Left lung (tissue), 10 donors: ENCODE data around the gene MATK. TPM values are rescaled to one million over a fixed set of nuclear protein-coding genes. Genes with fewer than 3 reads are reported as not detected.

Experiments
- ATAC-seq: fragments of 200-7000 bp; cut with Tn5 transposase; one replicate; pipeline ENCODE4 v1.9.1; 2020; ENCODE audit warnings: moderate library complexity
- DNase-seq, 4 donors: peaks; one replicate each; pipeline ENCODE4 v3.0.0-alpha.2; 2013 to 2020
- H3K27ac ChIP-seq, 2 donors: fragments of 200-600 bp; sonication (generic) in 1 of 2; one replicate each; pipeline versions ENCODE4 v1.5.0 to v1.8.0; 2020 to 2021
- H3K27me3 ChIP-seq, 2 donors: fragments of 200-600 bp; sonication (generic) in 1 of 2; one replicate each; pipeline versions ENCODE4 v1.5.0 to v1.8.0; 2020 to 2021
- H3K36me3 ChIP-seq, 2 donors: fragments of 200-600 bp; sonication (generic) in 1 of 2; one replicate each; pipeline versions ENCODE4 v1.5.0 to v1.8.0; 2020 to 2021
- H3K4me1 ChIP-seq, 2 donors: fragments of 200-600 bp; one replicate each; pipeline ENCODE4 v1.8.0; 2021
- H3K4me3 ChIP-seq, 2 donors: fragments of 200-600 bp; sonication (generic) in 1 of 2; one replicate each; pipeline versions ENCODE4 v1.5.0 to v1.8.0; 2020 to 2021; ENCODE audit warnings: mild to moderate bottlenecking in 1 of 2
- H3K9me3 ChIP-seq, 2 donors: fragments of 200-600 bp; sonication (generic) in 1 of 2; one replicate each; pipeline versions ENCODE4 v1.5.0 to v1.8.0; 2020 to 2021
- intact Hi-C, 2 donors: fragments of 100-400 bp; cut with DNase I; formaldehyde crosslinking; loops; one replicate each; pipeline versions ENCODE4 v1.11.2 to v1.14.2; 2022
- polyA plus RNA-seq, 6 donors: library from polyadenylated mRNA; unstranded; fragments of 120-200 nt; gene quantifications; one replicate each; pipeline ENCODE4 v1.2.1, GENCODE V29; 2013; ENCODE audit not compliant: insufficient read length in 6 of 6
- total RNA-seq, 2 donors: library from RNA; stranded (reverse); fragmentation: NEBNext Ultra II Directional; extraction: Animal tissue kit (Norgen Biotek cat#: 25700); gene quantifications; one replicate each; pipeline ENCODE4 v1.2.1, GENCODE V29; 2021
- TF ChIP-seq, protein P1 (sequence below), 2 donors: fragments of 200-600 bp; sonication (generic) in 1 of 2; IDR thresholded peaks; one replicate each; pipeline versions ENCODE4 v1.5.0 to v1.8.0; 2021; ENCODE audit warnings: antibody characterized with exemption in 2 of 2
- donor health status: DM: no; HTN: yes; CAD: no.
- donor health status: DM: no; HTN: no; CAD: no.

The MATK gene
- total and polyA plus RNA-seq, 8 donors: 1.1 to 9.1 (median 1.9) TPM

DNA sequence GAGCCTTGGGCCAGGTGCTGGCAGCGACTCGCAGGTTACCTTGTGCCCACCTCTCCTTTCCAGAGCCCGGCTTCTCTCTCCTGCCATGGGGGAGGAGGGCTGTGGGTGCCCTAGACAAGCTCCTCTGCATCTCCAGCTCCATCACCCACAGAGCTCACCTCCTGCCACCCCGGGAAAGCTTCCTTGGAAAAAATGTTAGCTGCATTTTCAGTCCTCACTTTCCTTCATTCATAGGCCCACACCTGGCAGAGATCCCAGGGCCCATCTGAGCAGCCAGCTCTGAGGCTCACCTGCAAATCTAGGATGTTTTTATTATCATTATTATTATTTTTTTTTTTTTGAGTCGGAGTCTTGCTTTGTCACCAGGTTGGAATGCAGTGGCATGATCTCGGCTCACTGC, 45.8 kb upstream of the MATK start:
- peaks cover 0 to 39% of the 10 kb centered on the region in 2 donors for H3K27me3 ChIP-seq
- H3K4me3 ChIP-seq: no peak overlapping the region
- H3K36me3 ChIP-seq: no peaks in the 10 kb centered on the region
- H3K9me3 ChIP-seq: no peaks in the 10 kb centered on the region
- intact Hi-C loops: no loop called here
- no peaks in the 10 kb centered on the region for H3K4me1 ChIP-seq
- peak in 1 of 4 donors; percentile 49 for DNase-seq
- no peak overlapping the region for H3K27ac ChIP-seq
- no peak for ATAC-seq
- TF ChIP-seq, protein P1, sequence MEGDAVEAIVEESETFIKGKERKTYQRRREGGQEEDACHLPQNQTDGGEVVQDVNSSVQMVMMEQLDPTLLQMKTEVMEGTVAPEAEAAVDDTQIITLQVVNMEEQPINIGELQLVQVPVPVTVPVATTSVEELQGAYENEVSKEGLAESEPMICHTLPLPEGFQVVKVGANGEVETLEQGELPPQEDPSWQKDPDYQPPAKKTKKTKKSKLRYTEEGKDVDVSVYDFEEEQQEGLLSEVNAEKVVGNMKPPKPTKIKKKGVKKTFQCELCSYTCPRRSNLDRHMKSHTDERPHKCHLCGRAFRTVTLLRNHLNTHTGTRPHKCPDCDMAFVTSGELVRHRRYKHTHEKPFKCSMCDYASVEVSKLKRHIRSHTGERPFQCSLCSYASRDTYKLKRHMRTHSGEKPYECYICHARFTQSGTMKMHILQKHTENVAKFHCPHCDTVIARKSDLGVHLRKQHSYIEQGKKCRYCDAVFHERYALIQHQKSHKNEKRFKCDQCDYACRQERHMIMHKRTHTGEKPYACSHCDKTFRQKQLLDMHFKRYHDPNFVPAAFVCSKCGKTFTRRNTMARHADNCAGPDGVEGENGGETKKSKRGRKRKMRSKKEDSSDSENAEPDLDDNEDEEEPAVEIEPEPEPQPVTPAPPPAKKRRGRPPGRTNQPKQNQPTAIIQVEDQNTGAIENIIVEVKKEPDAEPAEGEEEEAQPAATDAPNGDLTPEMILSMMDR (IDR thresholded peaks at IDR 0.05): no peak

DNA sequence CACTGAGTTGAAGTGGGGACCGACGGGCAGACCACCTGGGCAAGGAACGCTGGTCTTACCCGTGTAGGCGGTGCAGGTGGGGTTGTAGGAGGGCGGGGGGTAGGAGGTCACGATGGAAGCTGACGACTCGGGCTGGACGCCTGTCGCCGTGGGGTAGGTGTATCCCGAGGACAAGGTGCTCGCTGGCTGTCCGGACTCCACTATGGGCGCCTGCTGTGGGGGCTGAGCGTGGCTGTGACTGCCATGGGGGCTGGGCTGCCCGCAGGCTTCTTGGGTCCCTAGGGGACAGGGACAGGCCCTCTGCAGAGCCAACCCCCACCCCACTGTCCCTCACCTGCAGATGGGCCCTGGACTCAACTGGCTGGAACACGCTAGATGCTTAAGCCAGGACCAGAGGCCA, 45.4 kb upstream of the MATK start:
- no peaks in the 10 kb centered on the region for H3K36me3 ChIP-seq
- DNase-seq: no peak
- no peaks in the 10 kb centered on the region for H3K4me1 ChIP-seq
- ATAC-seq: no peak
- no peaks in the 10 kb centered on the region for H3K9me3 ChIP-seq
- no peak overlapping the region for H3K4me3 ChIP-seq
- TF ChIP-seq, protein P1 (IDR thresholded peaks at IDR 0.05): no peak
- H3K27me3 ChIP-seq: peaks cover 0 to 39% of the 10 kb centered on the region in 2 donors
- H3K27ac ChIP-seq: no peak overlapping the region
- intact Hi-C loops: no loop called here

DNA sequence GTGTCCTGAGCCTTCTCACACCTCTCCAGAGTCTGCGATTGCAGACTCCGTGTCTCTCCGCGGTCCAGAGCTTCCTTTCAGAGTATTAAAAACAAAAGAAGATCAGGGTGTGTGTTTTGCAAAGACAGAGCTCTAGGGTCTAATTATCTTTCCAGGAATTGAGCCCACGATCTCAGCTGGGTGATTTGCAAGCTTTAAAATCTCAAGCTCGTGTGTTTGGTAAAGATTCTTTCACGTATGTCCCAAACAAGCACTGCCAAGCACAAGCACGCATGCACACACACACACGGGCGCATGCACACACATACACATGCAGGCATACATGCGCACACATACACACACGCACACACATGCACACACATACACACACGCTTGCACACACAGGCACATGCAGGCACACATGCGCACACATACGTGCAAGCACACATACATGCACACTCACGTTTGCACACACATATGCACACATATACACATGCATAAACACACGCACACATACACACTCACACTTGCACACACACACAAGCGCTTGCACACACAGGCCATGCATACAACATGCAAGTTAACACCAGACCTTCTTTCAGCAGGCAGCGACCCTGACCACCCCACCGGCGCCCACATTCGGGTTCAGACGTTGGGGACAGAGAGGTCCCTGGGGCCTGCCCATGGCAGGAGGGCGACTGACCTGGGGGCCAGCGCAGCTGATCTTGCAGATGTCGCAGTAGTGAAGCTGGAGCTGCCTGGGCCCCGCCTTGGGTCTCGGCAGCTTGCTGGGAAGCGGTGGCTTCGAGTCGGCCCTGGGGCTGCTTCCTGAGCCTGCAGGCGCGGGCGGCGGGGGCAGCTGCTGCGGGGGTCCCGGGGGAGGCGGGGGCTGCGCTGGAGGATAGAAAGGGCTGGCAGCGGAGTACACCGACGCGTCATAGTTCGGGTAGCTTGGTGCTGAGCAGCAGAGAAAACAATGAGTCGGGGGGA, 44.7 kb upstream of the MATK start:
- intact Hi-C loops: no loop called here
- DNase-seq (no peak), ATAC-seq (no peak)

DNA sequence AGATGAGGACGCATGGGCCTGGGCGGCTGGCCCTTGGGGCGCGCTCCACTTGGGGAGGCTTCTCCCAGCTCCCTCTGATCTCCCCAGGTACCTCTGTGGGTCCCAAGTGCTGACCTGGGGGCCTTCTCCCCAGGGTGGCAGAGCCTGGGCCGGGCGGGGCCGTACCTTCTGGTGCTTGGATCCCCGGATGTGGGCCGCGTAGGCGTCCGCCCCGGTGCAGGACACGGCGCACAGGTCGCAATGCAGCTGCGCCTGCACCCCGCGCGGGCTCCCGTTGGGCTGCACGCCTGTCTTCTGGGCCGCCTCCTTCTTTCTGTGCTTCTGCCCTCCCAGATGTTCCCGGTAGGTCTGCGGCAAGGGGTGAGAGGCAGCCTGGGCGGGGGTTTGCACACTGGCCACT, 41.1 kb upstream of the MATK start:
- Histone ChIP-seq H3K27ac (no peak overlapping the region), H3K27me3 (peaks cover 0 to 53% of the 10 kb centered on the region in 2 donors), H3K36me3 (no peaks in the 10 kb centered on the region), H3K4me3 (no peak overlapping the region), H3K9me3 (no peaks in the 10 kb centered on the region), H3K4me1 (no peaks in the 10 kb centered on the region)
- intact Hi-C loops: no loop called here
- TF ChIP-seq, protein P1 (IDR thresholded peaks at IDR 0.05): no peak
- ATAC-seq: no peak
- DNase-seq: no peak

More for the DNA sequence above, 44.7 kb upstream of the MATK start:
- peaks cover 0 to 44% of the 10 kb centered on the region in 2 donors for H3K27me3 ChIP-seq
- TF ChIP-seq, protein P1 (IDR thresholded peaks at IDR 0.05): no peak
- no peaks in the 10 kb centered on the region for H3K9me3 ChIP-seq
- H3K4me1 ChIP-seq: no peaks in the 10 kb centered on the region
- H3K4me3 ChIP-seq: no peak overlapping the region
- no peaks in the 10 kb centered on the region for H3K36me3 ChIP-seq
- H3K27ac ChIP-seq: no peak overlapping the region

DNA sequence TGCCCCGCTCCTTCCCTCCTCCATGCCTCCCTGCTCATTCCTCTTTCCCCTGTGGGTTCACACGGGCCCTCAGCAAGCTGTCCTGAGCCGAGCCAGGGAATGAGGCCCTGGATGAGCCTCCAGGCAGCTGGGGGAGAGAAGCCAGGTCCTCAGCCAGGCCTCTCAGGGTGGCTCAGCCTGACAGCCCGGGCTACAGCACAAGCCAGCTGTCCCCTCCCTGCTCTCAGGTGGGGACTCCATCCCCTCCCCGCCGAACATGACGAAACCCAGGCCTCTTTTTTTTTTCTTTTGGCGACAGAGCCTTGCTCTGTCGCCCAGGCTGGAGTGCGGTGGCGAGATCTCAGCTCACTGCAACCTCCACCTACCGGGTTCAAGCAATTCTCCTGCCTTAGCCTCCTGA, 40.0 kb upstream of the MATK start:
- DNase-seq: no peak
- no peak overlapping the region for H3K27ac ChIP-seq
- TF ChIP-seq, protein P1 (IDR thresholded peaks at IDR 0.05): no peak
- H3K27me3 ChIP-seq: peaks cover 0 to 43% of the 10 kb centered on the region in 2 donors
- H3K4me1 ChIP-seq: peaks cover 0 to 8% of the 10 kb centered on the region in 2 donors
- ATAC-seq: no peak
- intact Hi-C loops: no loop called here
- H3K36me3 ChIP-seq: no peaks in the 10 kb centered on the region
- H3K4me3 ChIP-seq: no peak overlapping the region
- no peaks in the 10 kb centered on the region for H3K9me3 ChIP-seq
